GM20000 (cell line): ENCODE measurements around the gene MORN5.

Source experiments
- DNase-seq: peaks from one replicate; pipeline ENCODE4 v3.0.0; 2012; ENCODE audit warnings: low spot score
- CTCF ChIP-seq: IDR thresholded peaks from 2 replicates; pipeline ENCODE4 v1.5.1; 2012; ENCODE audit warnings: mild to moderate bottlenecking, control low read depth; ENCODE audit errors: extremely low read depth, missing control alignments

The MORN5 gene

GRCh38 chr9:122183501-122183900 is 23.8 kb downstream of the MORN5 start:
- TF ChIP-seq CTCF: no peak
- DNase-seq: no peak

- DNase-seq: no peak
- no peak for TF ChIP-seq CTCF
These were observed 24.8 kb downstream of the MORN5 start for GRCh38 chr9:122184551-122184950.

GRCh38 chr9:122186301-122186700 is 26.6 kb downstream of the MORN5 start:
- no peak for TF ChIP-seq CTCF
- DNase-seq: no peak

- no peak for DNase-seq
- TF ChIP-seq CTCF: no peak
These were observed 27.2 kb downstream of the MORN5 start for GRCh38 chr9:122186777-122187470.

GRCh38 chr9:122188369-122188768 is 28.7 kb downstream of the MORN5 start:
- no peak for DNase-seq
- no peak for TF ChIP-seq CTCF

- DNase-seq: no peak
- no peak for TF ChIP-seq CTCF
These were observed 31.1 kb downstream of the MORN5 start for GRCh38 chr9:122190597-122191381.

GRCh38 chr9:122191584-122191983 is 31.9 kb downstream of the MORN5 start:
- TF ChIP-seq CTCF: no peak
- DNase-seq: no peak
